HEK293 (cell line): Measurements from ENCODE around the gene ZNF578.

Experiments
- CTCF ChIA-PET: fragments of 350-600 bp; formaldehyde crosslinking; extraction: SDS; loops from one replicate; lab custom pipeline; 2021; ENCODE audit warnings: antibody characterized with exemption; lab: Yijun Ruan, JAX
- POLR2A ChIA-PET: fragments of 300-600 bp; formaldehyde crosslinking; extraction: SDS; loops from one replicate; lab custom pipeline; 2020; ENCODE audit warnings: antibody characterized with exemption, inconsistent platforms; lab: Yijun Ruan, JAX
- H3K27ac ChIP-seq: fragments of 200-500 bp; sonication (Bioruptor generic); 2 replicates; pipeline ENCODE4 v1.5.1; 2014; ENCODE audit warnings: low read depth, low read length, control low read depth, inconsistent platforms; ENCODE audit errors: extremely low read depth
- H3K36me3 ChIP-seq, 2 experiments: fragments of 200-500 bp in 1 of 2; sonication (Bioruptor generic) in 1 of 2; 1 replicate in 1 of 2; 2 replicates in 1 of 2; pipeline ENCODE4 v1.5.1; 2014 to 2017; ENCODE audit warnings: inconsistent platforms in 2 of 2, low read length in 2 of 2; ENCODE audit not compliant: control insufficient read depth in 2 of 2, insufficient read depth in 1 of 2
- H3K4me1 ChIP-seq: fragments of 200-500 bp; sonication (Bioruptor generic); 2 replicates; pipeline ENCODE4 v1.5.1; 2014; ENCODE audit warnings: mild to moderate bottlenecking, low read length, inconsistent platforms; ENCODE audit not compliant: control insufficient read depth, insufficient read depth
- H3K4me3 ChIP-seq: 2 replicates; pipeline ENCODE4 v1.5.1; 2011; ENCODE audit warnings: low read depth, mild to moderate bottlenecking, control low read depth, low read length, moderate library complexity
- H3K9me3 ChIP-seq: fragments of 200-500 bp; sonication (Bioruptor generic); 2 replicates; pipeline ENCODE4 v1.5.1; 2014; ENCODE audit warnings: low read depth, low read length, inconsistent platforms; ENCODE audit not compliant: control insufficient read depth, insufficient read depth
- BCL11B ChIP-seq: fragments of 450-650 bp; formaldehyde crosslinking; IDR thresholded peaks from 2 replicates; pipeline ENCODE4 v1.5.1; 2016; ENCODE audit warnings: low read depth, missing biosample characterization, missing genetic modification characterization
- EGR2 ChIP-seq: fragments of 450-650 bp; formaldehyde crosslinking; IDR thresholded peaks from 2 replicates; pipeline ENCODE4 v1.5.1; 2016; ENCODE audit warnings: low read depth, missing biosample characterization, missing genetic modification characterization
- GLIS2 ChIP-seq: fragments of 450-650 bp; formaldehyde crosslinking; IDR thresholded peaks from 2 replicates; pipeline ENCODE4 v1.5.1; 2016; ENCODE audit warnings: missing biosample characterization, missing genetic modification characterization
- HOXC10 ChIP-seq: sonication (generic); formaldehyde crosslinking; IDR thresholded peaks from 2 replicates; pipeline ENCODE4 v1.8.1; 2023; ENCODE audit warnings: mild to moderate bottlenecking, missing genetic modification reagents
- KLF8 ChIP-seq: fragments of 450-650 bp; formaldehyde crosslinking; IDR thresholded peaks from 2 replicates; pipeline ENCODE4 v1.5.1; 2016; ENCODE audit warnings: missing biosample characterization, missing genetic modification characterization
- MZF1 ChIP-seq: fragments of 450-650 bp; formaldehyde crosslinking; IDR thresholded peaks from 2 replicates; pipeline ENCODE4 v1.5.1; 2017; ENCODE audit warnings: missing biosample characterization, missing genetic modification characterization, borderline replicate concordance
- YY1 ChIP-seq: fragments of 450-650 bp; formaldehyde crosslinking; IDR thresholded peaks from 2 replicates; pipeline ENCODE4 v1.5.1; 2018; ENCODE audit warnings: missing biosample characterization, missing genetic modification characterization
- YY2 ChIP-seq: fragments of 450-650 bp; formaldehyde crosslinking; IDR thresholded peaks from 2 replicates; pipeline ENCODE4 v1.5.1; 2016; ENCODE audit warnings: missing biosample characterization, missing genetic modification characterization
- ZFP69B ChIP-seq: fragments of 450-650 bp; formaldehyde crosslinking; IDR thresholded peaks from 2 replicates; pipeline ENCODE4 v1.5.1; 2016; ENCODE audit warnings: missing biosample characterization, missing genetic modification characterization
- ZNF112 ChIP-seq: fragments of 450-650 bp; formaldehyde crosslinking; IDR thresholded peaks from 2 replicates; pipeline ENCODE4 v1.5.0; 2017; ENCODE audit warnings: missing biosample characterization, missing genetic modification characterization
- ZNF121 ChIP-seq: fragments of 450-650 bp; formaldehyde crosslinking; IDR thresholded peaks from 2 replicates; pipeline ENCODE4 v1.5.1; 2016; ENCODE audit warnings: missing biosample characterization, missing genetic modification characterization
- ZNF133 ChIP-seq: fragments of 450-650 bp; formaldehyde crosslinking; IDR thresholded peaks from 2 replicates; pipeline ENCODE4 v1.5.1; 2016; ENCODE audit warnings: missing biosample characterization, missing genetic modification characterization
- ZNF19 ChIP-seq: fragments of 450-650 bp; formaldehyde crosslinking; IDR thresholded peaks from 2 replicates; pipeline ENCODE4; 2016; ENCODE audit warnings: missing biosample characterization, missing genetic modification characterization, low read depth
- ZNF214 ChIP-seq: fragments of 450-650 bp; formaldehyde crosslinking; IDR thresholded peaks from 2 replicates; pipeline ENCODE4 v1.5.1; 2017; ENCODE audit warnings: missing biosample characterization, mild to moderate bottlenecking, missing genetic modification characterization, borderline replicate concordance
- ZNF24 ChIP-seq: fragments of 450-650 bp; formaldehyde crosslinking; IDR thresholded peaks from 2 replicates; pipeline ENCODE4 v1.5.1; 2016; ENCODE audit warnings: missing biosample characterization, missing genetic modification characterization
- ZNF292 ChIP-seq: fragments of 450-650 bp; formaldehyde crosslinking; IDR thresholded peaks from 2 replicates; pipeline ENCODE4 v1.5.1; 2016; ENCODE audit warnings: low read depth, missing biosample characterization, missing genetic modification characterization, borderline replicate concordance
- ZNF311 ChIP-seq: fragments of 450-650 bp; formaldehyde crosslinking; IDR thresholded peaks from 2 replicates; pipeline ENCODE4 v1.5.1; 2017; ENCODE audit warnings: missing biosample characterization, missing genetic modification characterization, borderline replicate concordance
- ZNF362 ChIP-seq: fragments of 450-650 bp; formaldehyde crosslinking; IDR thresholded peaks from 2 replicates; pipeline ENCODE4 v1.5.1; 2016; ENCODE audit warnings: missing biosample characterization, missing genetic modification characterization
- ZNF521 ChIP-seq: fragments of 450-650 bp; formaldehyde crosslinking; IDR thresholded peaks from 2 replicates; pipeline ENCODE4 v1.5.1; 2017; ENCODE audit warnings: missing biosample characterization, mild to moderate bottlenecking, missing genetic modification characterization
- ZNF560 ChIP-seq: fragments of 450-650 bp; formaldehyde crosslinking; IDR thresholded peaks from 2 replicates; pipeline ENCODE4 v1.5.1; 2017; ENCODE audit warnings: missing biosample characterization, missing genetic modification characterization, borderline replicate concordance
- ZNF571 ChIP-seq: fragments of 450-650 bp; formaldehyde crosslinking; IDR thresholded peaks from 2 replicates; pipeline ENCODE4 v1.5.0; 2017; ENCODE audit warnings: missing biosample characterization, missing genetic modification characterization
- ZNF585B ChIP-seq: fragments of 450-650 bp; formaldehyde crosslinking; IDR thresholded peaks from 2 replicates; pipeline ENCODE4 v1.5.1; 2016; ENCODE audit warnings: missing biosample characterization, missing genetic modification characterization
- ZNF621 ChIP-seq: fragments of 450-650 bp; formaldehyde crosslinking; IDR thresholded peaks from 2 replicates; pipeline ENCODE4 v1.5.1; 2017; ENCODE audit warnings: missing biosample characterization, missing genetic modification characterization
- ZNF670 ChIP-seq: fragments of 450-650 bp; formaldehyde crosslinking; IDR thresholded peaks from 2 replicates; pipeline ENCODE4 v1.5.1; 2016; ENCODE audit warnings: missing biosample characterization, missing genetic modification characterization, low read depth
- ZNF677 ChIP-seq: fragments of 450-650 bp; IDR thresholded peaks from 2 replicates; pipeline ENCODE4 v1.5.0; 2018; ENCODE audit warnings: missing biosample characterization, mild to moderate bottlenecking, missing genetic modification characterization, moderate library complexity
- ZSCAN5A ChIP-seq: fragments of 450-650 bp; formaldehyde crosslinking; IDR thresholded peaks from 2 replicates; pipeline ENCODE4 v1.5.1; 2016; ENCODE audit warnings: missing biosample characterization, missing genetic modification characterization
- TF ChIP-seq, protein P1 (sequence below): fragments of 450-650 bp; formaldehyde crosslinking; IDR thresholded peaks from 2 replicates; pipeline ENCODE4 v1.5.1; 2016; ENCODE audit warnings: missing biosample characterization, missing genetic modification characterization, borderline replicate concordance

The ZNF578 gene

GRCh38 chr19:52492201-52492993, 39.0 kb downstream of the ZNF578 start:
- H3K4me3 ChIP-seq: no peak overlapping the region
- no peaks in the 10 kb centered on the region for H3K4me1 ChIP-seq
- POLR2A ChIA-PET: no interaction called here
- TF ChIP-seq YY1 (tag by site-specific recombination): no peak
- TF ChIP-seq ZNF670: no peak
- no peak for TF ChIP-seq ZNF24 (tag by site-specific recombination)
- TF ChIP-seq ZNF133: no peak
- no peak for TF ChIP-seq ZNF362 (tag by site-specific recombination)
- TF ChIP-seq EGR2: no peak
- TF ChIP-seq ZNF311: no peak
- no peak for TF ChIP-seq ZSCAN5A (tag by site-specific recombination)
- TF ChIP-seq HOXC10 (CRISPR knock-in tag): no peak
- no peak for TF ChIP-seq ZNF292 (tag by site-specific recombination)
- TF ChIP-seq ZNF560 (tag by site-specific recombination): no peak
- TF ChIP-seq ZNF521 (tag by site-specific recombination): no peak
- no peak for TF ChIP-seq ZFP69B (tag by site-specific recombination)
- TF ChIP-seq ZNF621 (tag by site-specific recombination): no peak
- no peak for TF ChIP-seq ZNF121 (tag by site-specific recombination)
- no peak for TF ChIP-seq ZNF585B
- TF ChIP-seq, protein P1, sequence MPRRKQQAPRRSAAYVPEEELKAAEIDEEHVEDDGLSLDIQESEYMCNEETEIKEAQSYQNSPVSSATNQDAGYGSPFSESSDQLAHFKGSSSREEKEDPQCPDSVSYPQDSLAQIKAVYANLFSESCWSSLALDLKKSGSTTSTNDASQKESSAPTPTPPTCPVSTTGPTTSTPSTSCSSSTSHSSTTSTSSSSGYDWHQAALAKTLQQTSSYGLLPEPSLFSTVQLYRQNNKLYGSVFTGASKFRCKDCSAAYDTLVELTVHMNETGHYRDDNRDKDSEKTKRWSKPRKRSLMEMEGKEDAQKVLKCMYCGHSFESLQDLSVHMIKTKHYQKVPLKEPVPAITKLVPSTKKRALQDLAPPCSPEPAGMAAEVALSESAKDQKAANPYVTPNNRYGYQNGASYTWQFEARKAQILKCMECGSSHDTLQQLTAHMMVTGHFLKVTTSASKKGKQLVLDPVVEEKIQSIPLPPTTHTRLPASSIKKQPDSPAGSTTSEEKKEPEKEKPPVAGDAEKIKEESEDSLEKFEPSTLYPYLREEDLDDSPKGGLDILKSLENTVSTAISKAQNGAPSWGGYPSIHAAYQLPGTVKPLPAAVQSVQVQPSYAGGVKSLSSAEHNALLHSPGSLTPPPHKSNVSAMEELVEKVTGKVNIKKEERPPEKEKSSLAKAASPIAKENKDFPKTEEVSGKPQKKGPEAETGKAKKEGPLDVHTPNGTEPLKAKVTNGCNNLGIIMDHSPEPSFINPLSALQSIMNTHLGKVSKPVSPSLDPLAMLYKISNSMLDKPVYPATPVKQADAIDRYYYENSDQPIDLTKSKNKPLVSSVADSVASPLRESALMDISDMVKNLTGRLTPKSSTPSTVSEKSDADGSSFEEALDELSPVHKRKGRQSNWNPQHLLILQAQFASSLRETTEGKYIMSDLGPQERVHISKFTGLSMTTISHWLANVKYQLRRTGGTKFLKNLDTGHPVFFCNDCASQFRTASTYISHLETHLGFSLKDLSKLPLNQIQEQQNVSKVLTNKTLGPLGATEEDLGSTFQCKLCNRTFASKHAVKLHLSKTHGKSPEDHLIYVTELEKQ (tag by site-specific recombination): no peak
- TF ChIP-seq ZNF112 (tag by site-specific recombination): no peak
- no peak for TF ChIP-seq GLIS2 (tag by site-specific recombination)
- TF ChIP-seq ZNF19: no peak
- CTCF ChIA-PET: no interaction called here
- H3K36me3 ChIP-seq: no peaks in the 10 kb centered on the region
- H3K27ac ChIP-seq: no peak overlapping the region
- no peaks in the 10 kb centered on the region for H3K9me3 ChIP-seq

DNA sequence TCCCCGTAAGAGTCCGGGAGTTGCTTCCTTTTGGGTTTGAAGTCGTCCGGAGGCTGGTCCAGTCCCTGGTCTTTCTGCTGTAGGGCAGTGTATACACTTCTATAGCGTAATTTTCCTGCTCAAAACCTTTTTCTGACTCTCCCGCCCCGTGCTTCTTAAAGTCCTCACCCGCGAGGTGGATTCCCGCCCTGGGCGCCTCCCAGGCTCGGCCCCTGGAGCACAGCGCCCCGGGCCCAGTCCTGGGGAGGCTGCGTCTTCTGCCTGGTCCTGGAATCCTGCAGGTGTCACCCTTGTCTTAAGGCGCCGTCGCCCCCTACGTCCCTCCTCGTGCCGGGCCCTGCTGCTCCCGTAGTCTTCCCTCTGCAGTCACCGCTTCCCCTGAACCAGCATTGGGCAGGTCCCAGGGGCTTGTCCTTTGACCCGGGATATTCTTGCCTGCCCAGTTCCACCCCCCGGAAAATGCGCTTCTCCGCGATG, 39.7 kb downstream of the ZNF578 start:
- TF ChIP-seq MZF1 (tag by site-specific recombination) (no peak), BCL11B (tag by site-specific recombination) (no peak), ZNF571 (tag by site-specific recombination) (no peak), YY2 (no peak), ZNF521 (tag by site-specific recombination) (no peak), ZNF214 (tag by site-specific recombination) (no peak), ZNF677 (tag by site-specific recombination) (no peak), KLF8 (tag by site-specific recombination) (no peak)
- POLR2A ChIA-PET: no interaction called here
- no peaks in the 10 kb centered on the region for H3K9me3 ChIP-seq
- no peaks in the 10 kb centered on the region for H3K36me3 ChIP-seq
- H3K27ac ChIP-seq: no peak overlapping the region
- H3K4me1 ChIP-seq: no peaks in the 10 kb centered on the region
- H3K4me3 ChIP-seq: no peak overlapping the region
- CTCF ChIA-PET: no interaction called here
